ENCODE results near the gene CRTAC1. TPM values are rescaled to one million over a fixed set of nuclear protein-coding genes. Genes with fewer than 3 reads are reported as not detected.

CRTAC1 gene
- polyA plus RNA-seq, 2 of the 4 experiments (the other 2 are of a cell fraction), result 0.32 to 0.39 TPM

DNA sequence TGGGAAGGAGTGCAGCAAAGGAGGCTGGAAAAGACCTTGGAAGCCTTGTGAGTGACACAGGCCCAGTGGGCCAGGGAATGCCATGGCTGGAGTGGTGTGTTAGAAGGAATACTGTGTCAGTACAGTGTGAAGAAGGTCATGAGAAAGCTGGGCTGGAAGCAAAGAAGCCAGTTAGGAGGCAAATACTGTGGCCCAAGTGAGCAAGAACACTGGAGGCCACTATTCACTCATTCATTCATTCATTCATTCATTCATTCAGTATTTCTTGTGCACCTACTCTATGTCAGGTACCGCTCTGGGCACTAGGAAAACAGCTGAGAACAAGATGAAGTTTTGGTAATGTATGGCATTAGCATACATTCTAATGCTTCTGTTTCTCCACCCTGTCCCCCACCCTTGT lies 9.6 kb downstream of the CRTAC1 start:
- no peak for TF ChIP-seq HOXB5 (CRISPR knock-in tag; IDR thresholded peaks at IDR 0.05)
- 45% methylated on average over 1 of the region's 1 CpG for WGBS (ENCODE audit: missing lambda C conversion rate)
- Histone ChIP-seq H3K4me2 (no peak overlapping the region), H3K9me3 (no peaks in the 10 kb centered on the region), H3K27ac (no peak overlapping the region), H3K4me3 (no peak overlapping the region), H3K4me1 (no peaks in the 10 kb centered on the region)
- ATAC-seq (no peak), DNase-seq (ENCODE audit: low read depth in 1 of 2, low spot score in 1 of 2) (no peak), FAIRE-seq (no peak)
- ChIA-PET POLR2A (no interaction called here), CTCF (interaction anchor here (1.5 to 6.0 kb wide), 2 partner anchors 8 to 21 kb away, joined by 8 to 42 read pairs; partner anchors contain the start of gene CRTAC1)

DNA sequence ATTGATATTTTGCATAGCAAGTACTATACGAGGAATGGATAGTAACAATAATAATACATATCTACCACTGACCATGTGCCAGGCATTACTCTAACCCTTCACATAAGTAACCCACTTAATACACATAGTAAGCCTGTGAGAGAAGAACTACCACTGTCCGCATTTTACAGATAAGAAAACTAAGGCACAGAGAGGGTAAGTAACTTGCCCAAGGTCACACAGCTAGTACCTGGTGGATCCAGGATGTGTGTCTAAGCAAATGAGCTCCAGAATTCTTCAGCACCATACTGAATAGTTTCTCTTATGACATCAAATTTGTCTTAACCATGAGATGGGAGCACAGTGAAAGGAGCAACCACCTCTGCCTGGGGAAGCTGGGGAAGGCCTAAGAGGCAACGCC lies 10.2 kb downstream of the CRTAC1 start:
- H3K4me3 ChIP-seq, result no peak overlapping the region
- ATAC-seq (no peak), FAIRE-seq (no peak), DNase-seq (ENCODE audit: low read depth in 1 of 2, low spot score in 1 of 2) (no peak)
- 53% methylated on average over 3 of the region's 3 CpGs for WGBS (ENCODE audit: missing lambda C conversion rate)
- no peak overlapping the region for H3K4me2 ChIP-seq
- no peaks in the 10 kb centered on the region for H3K9me3 ChIP-seq
- ChIA-PET POLR2A (no interaction called here), CTCF (interaction anchor here (1.5 to 6.0 kb wide), 3 partner anchors 9 to 25 kb away, joined by 7 to 42 read pairs (median 8); partner anchors contain the start of gene CRTAC1)
- H3K27ac ChIP-seq, result no peak overlapping the region
- no peaks in the 10 kb centered on the region for H3K4me1 ChIP-seq
- TF ChIP-seq MAFK (IDR thresholded peaks at IDR 0.05; ENCODE audit: partially characterized antibody) (no peak), BHLHE40 (IDR thresholded peaks at IDR 0.05; ENCODE audit: low read depth, low read length) (no peak), RNF2 (IDR thresholded peaks at IDR 0.05; ENCODE audit: borderline replicate concordance, low read depth) (no peak), ZC3H11A (IDR thresholded peaks at IDR 0.05) (no peak), ESRRA (IDR thresholded peaks at IDR 0.05; ENCODE audit: borderline replicate concordance, low read length) (no peak), ZFP36 (IDR thresholded peaks at IDR 0.05; ENCODE audit: borderline replicate concordance, partially characterized antibody) (peak; percentile 50), BCL3 (IDR thresholded peaks at IDR 0.05) (no peak), PHF8 (IDR thresholded peaks at IDR 0.05; ENCODE audit: borderline replicate concordance, low read depth) (no peak)

DNA sequence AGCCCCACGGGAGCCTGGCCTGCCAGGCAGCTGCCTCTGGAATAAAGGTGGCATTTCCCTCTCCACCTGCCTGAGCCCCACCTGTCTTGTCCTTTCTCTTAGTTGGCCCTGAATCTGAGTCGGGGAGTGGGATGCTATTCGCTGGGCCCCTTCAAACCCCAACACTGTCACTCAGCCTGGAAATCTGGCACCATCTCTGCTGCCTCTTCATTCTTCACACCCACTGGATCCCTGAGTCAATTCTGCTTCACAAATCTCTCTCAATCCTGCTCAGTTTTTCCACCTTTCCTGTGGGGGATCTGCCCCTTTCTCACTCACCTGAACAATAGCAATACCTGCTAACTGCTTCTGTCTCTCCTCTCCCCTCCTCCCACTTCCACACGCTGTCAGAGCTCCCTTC lies 10.6 kb downstream of the CRTAC1 start:
- ChIA-PET POLR2A (no interaction called here), CTCF (interaction anchor here (0.9 to 6.0 kb wide), 6 partner anchors 9 to 228 kb away, joined by 3 to 42 read pairs (median 6); partner anchors contain the start of gene CRTAC1)
- no peaks in the 10 kb centered on the region for H3K4me1 ChIP-seq
- DNase-seq (ENCODE audit: low read depth in 1 of 2, low spot score in 1 of 2) (no peak), ATAC-seq (no peak), FAIRE-seq (no peak)
- TF ChIP-seq, protein P1, sequence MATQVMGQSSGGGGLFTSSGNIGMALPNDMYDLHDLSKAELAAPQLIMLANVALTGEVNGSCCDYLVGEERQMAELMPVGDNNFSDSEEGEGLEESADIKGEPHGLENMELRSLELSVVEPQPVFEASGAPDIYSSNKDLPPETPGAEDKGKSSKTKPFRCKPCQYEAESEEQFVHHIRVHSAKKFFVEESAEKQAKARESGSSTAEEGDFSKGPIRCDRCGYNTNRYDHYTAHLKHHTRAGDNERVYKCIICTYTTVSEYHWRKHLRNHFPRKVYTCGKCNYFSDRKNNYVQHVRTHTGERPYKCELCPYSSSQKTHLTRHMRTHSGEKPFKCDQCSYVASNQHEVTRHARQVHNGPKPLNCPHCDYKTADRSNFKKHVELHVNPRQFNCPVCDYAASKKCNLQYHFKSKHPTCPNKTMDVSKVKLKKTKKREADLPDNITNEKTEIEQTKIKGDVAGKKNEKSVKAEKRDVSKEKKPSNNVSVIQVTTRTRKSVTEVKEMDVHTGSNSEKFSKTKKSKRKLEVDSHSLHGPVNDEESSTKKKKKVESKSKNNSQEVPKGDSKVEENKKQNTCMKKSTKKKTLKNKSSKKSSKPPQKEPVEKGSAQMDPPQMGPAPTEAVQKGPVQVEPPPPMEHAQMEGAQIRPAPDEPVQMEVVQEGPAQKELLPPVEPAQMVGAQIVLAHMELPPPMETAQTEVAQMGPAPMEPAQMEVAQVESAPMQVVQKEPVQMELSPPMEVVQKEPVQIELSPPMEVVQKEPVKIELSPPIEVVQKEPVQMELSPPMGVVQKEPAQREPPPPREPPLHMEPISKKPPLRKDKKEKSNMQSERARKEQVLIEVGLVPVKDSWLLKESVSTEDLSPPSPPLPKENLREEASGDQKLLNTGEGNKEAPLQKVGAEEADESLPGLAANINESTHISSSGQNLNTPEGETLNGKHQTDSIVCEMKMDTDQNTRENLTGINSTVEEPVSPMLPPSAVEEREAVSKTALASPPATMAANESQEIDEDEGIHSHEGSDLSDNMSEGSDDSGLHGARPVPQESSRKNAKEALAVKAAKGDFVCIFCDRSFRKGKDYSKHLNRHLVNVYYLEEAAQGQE (IDR thresholded peaks at IDR 0.05), result no peak
- TF ChIP-seq ZC3H11A (IDR thresholded peaks at IDR 0.05), result no peak
- no peak for TF ChIP-seq HOXB13 (CRISPR knock-in tag; IDR thresholded peaks at IDR 0.05; ENCODE audit: low read depth)
- no peak for TF ChIP-seq BCL3 (IDR thresholded peaks at IDR 0.05)
- H3K4me3 ChIP-seq, result no peak overlapping the region
- H3K4me2 ChIP-seq, result no peak overlapping the region
- H3K9me3 ChIP-seq, result no peaks in the 10 kb centered on the region
- no peak overlapping the region for H3K27ac ChIP-seq
- 41% methylated on average over 4 of the region's 4 CpGs for WGBS (ENCODE audit: missing lambda C conversion rate)

Data from A549 (cell line).